Activated T-cell treated with anti-CD3 and anti-CD28 coated beads, Interleukin-2, amount 50 U/mL, for 48 hours (primary cell): ENCODE results near the gene CREG1.

Experiments
- DNase-seq, 2 experiments: peaks; one replicate each; pipeline ENCODE4 v3.0.0-alpha.2; 2020

The CREG1 gene

GRCh38 chr1:167529829-167530474 is 23.6 kb downstream of the CREG1 start:
- DNase-seq = no peak

DNA sequence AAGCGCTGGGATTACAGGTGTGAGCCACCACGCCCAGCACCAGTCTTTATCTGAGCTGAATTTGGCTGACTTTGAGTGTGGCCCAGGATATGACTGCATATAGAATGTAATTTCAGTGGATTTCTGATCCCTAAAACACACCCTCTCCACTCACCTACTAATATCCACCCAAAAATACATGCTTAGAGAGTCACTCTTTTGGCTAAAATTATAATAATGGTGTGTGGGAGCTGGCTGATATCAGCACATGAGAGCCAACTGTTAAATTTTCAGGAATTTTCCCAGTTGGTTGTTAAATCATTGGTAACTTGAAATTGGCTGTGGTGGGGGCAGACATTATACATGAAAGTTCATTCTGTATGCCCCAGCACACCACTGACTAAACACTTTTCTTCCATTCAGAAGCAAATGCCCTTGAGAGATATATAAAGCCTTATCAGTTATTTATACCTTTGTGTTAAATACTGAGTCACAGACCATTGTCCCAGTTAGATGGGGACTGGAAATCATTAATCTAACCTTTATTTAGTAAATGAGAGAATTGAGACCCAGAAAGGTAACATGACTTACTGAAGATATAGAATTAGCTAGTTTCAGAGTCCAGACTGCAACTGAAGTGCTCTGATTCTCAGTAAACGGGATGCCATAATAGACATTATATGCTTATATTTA is 25.4 kb downstream of the CREG1 start:
- DNase-seq = no peak

GRCh38 chr1:167526667-167527383 is 26.7 kb downstream of the CREG1 start:
- DNase-seq = no peak

DNA sequence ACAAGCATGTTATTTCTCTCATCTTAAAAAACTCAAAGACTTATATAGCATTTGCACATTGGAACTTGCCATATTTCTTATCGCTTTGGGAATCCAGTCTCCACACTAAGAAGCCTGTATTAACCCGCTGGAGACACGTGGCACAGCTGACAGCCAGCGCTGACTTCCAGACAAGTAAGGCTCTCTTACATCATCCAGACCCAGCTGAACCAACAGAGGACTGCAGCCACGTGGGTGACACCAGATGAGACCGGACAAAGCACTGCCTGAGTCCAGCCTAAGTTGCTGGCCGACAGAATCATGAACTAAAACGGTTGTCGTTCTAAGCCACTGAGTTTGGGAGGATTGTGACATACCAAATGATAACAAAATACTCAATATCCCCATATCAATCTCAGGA is 28.9 kb downstream of the CREG1 start:
- no peak for DNase-seq

DNA sequence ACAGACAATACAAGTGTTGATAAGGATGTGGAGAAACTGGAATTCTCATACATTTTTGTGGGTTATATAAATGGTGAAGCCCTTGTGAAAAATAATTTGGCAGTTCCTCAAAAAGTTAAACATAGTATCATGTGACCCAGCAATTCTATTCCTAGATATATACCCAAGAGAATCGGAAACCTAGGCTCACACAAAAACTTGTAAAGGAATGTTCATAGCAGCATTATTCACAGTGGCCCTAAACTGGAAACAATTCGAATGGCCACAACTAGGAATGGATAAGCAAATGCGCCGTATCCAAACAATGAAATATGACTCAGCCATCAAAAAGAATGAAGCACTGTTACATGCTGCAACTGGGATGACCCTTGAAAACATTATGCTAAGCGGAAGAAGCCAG is 31.3 kb downstream of the CREG1 start:
- no peak for DNase-seq

GRCh38 chr1:167520711-167521206 is 32.8 kb downstream of the CREG1 start:
- no peak for DNase-seq

GRCh38 chr1:167518331-167518700 is 35.2 kb downstream of the CREG1 start, which contains the start of gene CD247:
CD247 (minus strand) TSS chr1:167518529; CDS start chr1:167518465, 64 bp downstream.
- peak; percentile 76 to 79 for DNase-seq

- DNase-seq = peak; percentile 93 to 95
These were observed 35.8 kb downstream of the CREG1 start for GRCh38 chr1:167517535-167518330.

GRCh38 chr1:167516404-167517388 is 36.9 kb downstream of the CREG1 start:
- DNase-seq = peak; percentile 61 to 62

DNA sequence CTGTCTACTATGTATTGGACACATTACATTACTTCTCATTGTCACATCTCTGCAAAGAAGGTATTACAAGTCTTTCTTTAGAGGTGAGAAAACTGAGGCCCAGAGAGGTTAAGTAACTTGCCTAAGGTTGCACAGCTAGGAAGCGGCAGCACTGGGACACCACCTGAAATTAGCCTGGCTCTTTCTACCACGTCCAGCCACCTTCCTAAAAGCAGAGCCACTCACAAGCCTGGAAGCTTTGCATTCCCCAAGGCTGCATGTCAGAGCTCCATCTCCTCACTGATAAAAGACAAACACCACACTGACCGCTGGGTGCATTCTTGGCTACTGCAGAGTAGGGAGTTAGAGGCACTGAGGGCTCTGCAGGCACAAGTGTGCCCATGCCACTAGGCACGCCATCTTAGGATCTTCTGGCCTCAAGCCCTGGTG is 37.7 kb downstream of the CREG1 start:
- no peak for DNase-seq

GRCh38 chr1:167515461-167515860 is 38.1 kb downstream of the CREG1 start:
- DNase-seq = no peak

GRCh38 chr1:167514288-167514687 is 39.3 kb downstream of the CREG1 start:
- no peak for DNase-seq

DNA sequence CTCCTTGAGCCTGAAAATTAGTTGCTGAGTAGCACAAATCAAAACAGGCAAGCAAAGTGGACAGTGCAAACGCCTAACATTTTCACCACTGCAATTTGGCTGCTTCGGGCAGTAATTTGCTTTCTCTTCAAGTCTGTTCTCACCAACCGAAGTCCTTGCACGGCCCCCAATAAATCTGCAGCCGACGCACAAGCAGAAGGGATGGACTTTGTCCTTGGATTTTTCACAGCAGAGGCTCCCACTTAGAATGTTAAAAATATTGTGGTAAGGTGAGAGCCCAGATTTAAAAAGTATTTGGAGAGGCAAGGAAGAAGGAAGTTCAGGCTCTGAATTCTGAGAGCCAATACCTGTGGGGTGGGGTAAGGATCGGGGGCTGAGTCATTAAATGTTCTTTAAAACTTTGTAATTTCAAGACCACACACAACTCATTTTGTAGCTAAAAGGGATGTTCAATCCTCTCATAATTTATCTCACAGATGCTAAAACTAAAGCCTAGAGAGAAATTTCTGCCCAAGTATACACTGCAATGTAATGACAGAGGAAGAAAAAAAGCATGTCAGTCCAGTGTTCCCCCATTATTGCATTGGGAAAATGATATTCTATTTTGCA is 41.4 kb downstream of the CREG1 start:
- no peak for DNase-seq

GRCh38 chr1:167511374-167511986 is 42.1 kb downstream of the CREG1 start:
- DNase-seq = peak in 1 of 2 experiments; percentile 7

DNA sequence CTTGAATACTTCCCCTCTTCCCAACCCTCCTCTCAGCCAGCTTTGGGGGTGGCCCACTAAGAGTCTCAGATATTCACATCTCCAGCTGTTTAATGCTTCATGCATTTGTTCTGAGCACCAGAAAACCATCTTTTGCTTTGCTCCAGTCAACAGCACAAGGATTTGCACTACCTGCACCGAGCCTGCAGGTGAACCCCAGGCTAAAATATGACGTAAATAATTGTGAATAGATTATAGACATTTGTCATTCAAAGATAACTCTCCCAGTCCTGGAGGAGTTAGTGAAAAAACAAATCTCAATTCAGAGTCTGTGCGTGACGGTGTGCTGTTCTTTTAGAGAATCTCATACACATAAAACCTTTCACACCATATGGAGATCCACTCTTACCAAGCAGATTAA is 42.7 kb downstream of the CREG1 start:
- peak in 1 of 2 experiments; percentile 17 for DNase-seq

- peak in 1 of 2 experiments; percentile 27 for DNase-seq
These were observed 43.3 kb downstream of the CREG1 start for GRCh38 chr1:167510244-167510643.

DNA sequence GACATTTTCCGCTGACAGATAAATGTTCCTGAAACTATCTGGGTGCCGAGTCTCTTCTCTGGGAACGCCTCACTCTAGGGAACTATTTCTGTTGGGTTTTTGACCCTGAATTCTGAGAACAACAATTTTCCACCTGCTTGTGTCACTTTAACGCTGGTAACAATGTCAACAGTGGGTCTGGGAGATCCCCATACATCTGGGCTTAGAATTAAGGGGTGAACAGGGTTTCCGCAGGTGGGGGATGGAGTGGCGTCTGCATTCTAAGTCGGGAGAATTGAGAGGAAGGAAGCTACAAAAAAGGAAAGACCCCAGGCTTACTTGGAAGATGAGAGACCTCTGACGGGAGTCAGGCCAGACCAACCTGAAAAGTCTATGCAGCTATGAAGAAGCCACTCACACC is 44.0 kb downstream of the CREG1 start:
- no peak for DNase-seq

DNA sequence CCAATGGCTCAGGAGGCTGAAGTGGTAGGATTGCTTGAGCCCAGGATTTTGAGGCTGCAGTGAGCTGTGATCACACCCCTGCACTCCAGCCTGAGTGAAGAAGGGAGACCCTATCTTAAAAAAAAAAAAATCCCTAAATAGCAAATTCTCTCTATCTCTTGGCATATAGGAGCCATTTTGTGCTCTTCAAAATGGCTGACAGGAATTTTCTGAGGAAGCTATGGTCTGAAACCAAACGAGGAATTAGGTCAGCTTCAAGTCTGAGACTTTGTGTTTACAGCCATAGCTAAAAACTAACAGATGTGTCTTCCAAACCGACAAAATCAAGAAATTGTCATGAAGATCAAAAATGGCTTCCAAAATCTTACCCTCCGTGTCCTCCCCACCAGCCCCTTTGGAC is 45.8 kb downstream of the CREG1 start:
- no peak for DNase-seq

- DNase-seq = no peak
These were observed 49.1 kb downstream of the CREG1 start for GRCh38 chr1:167504467-167504827.

DNA sequence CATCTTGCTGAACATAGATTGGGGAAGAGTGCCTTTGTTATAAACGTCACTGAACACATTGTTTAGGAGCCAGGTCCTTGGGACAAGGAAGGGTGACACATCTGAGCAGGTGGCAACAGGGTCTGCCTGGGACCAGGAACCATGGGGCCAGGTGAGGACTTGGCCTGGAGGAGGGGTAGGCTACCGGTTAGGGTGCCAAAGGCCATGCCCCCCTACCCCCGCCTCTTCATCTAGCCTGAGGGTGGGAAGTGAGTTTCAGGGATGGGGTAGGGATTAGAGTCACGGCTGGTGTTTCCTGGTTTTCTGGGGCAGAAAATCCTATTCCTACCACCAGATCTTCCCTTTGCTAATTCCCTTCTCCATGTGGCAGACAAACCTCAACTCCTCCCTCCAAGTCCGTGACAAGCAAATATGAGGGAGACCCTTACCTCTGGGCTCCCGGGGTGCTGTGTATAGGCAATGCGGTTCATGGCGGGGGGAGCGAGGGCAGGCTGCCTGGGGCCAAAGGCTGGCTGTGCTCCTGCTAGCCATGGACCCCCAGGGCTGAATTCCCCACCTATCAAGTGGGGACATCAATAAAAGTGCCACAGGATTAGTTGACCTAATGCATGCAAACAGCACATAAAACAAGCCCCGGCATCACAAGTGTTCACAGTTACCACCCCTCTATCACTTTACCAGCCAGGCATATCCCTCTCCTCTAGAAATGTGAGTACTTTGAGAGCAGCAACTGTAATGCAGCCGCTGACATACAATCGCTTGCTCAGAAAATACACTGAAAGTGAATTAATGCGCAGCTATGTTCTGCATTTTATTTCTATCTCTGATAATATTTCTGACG is 49.7 kb downstream of the CREG1 start:
- peak in 1 of 2 experiments; percentile 10 for DNase-seq
